SK-N-SH (cell line): ENCODE data around the gene SURF6.

Experiments used
- CHD2 ChIP-seq: fragments of 150-350 bp; IDR thresholded peaks from 2 replicates; pipeline ENCODE4 v1.6.1; 2018; ENCODE audit warnings: low read length; ENCODE audit not compliant: partially characterized antibody
- ELF1 ChIP-seq: IDR thresholded peaks from 2 replicates; pipeline ENCODE4 v1.4.0; 2012
- EP300 ChIP-seq, 2 experiments: IDR thresholded peaks; 2 replicates each; pipeline versions ENCODE4 v1.4.0 to v1.6.1; 2012; ENCODE audit warnings: borderline replicate concordance in 1 of 2, low read depth in 1 of 2, low read length in 1 of 2
- EZH2phosphoT487 ChIP-seq: fragments of 200-600 bp; sonication (generic); IDR thresholded peaks from 2 replicates; pipeline ENCODE4 v1.6.1; 2017; ENCODE audit warnings: low read depth, mixed run types, mild to moderate bottlenecking, antibody characterized with exemption, moderate library complexity, borderline replicate concordance
- TF ChIP-seq, protein P1 (sequence below): fragments of 150-350 bp; IDR thresholded peaks from 2 replicates; pipeline ENCODE4 v1.6.1; 2017; ENCODE audit warnings: antibody characterized with exemption, low read length, low read depth, borderline replicate concordance
- TF ChIP-seq, protein P2 (sequence below): IDR thresholded peaks from 2 replicates; pipeline ENCODE4 v1.4.0; 2012; ENCODE audit warnings: low read depth
- TF ChIP-seq, protein P3 (sequence below): IDR thresholded peaks from 2 replicates; pipeline ENCODE4 v1.4.0; 2012; ENCODE audit warnings: low read depth, borderline replicate concordance
- TF ChIP-seq, protein P4 (sequence below): fragments of 200-600 bp; sonication (generic); IDR thresholded peaks from 2 replicates; pipeline ENCODE4 v1.6.1; 2017; ENCODE audit warnings: antibody characterized with exemption, mild to moderate bottlenecking, moderate library complexity

DNA sequence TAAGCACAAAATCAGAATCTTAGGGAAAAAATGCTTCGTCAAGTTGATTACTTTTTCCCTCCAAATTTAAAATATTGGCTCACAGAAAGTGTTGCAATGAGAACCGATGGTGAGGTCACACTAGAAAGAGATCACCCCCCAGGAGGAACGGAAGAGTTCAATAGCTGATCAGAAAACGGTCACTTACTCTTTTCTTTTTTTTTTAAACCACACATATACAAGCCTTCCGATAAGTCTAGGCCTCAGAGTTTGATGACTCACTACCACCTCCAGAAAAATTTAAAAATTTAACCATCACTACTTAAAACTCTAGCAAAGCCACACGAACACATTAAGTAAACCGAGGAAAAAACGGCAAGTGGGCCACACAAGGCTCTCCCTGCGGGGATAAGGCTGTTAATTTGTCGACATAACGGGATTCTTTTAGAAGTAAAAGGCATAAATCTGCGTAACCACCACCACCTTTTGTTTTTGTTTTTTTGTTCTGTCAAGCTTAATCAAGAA lies 38.7 kb upstream of the SURF6 start:
- TF ChIP-seq EP300 (IDR thresholded peaks at IDR 0.05; ENCODE audit: borderline replicate concordance in 1 of 2, low read depth in 1 of 2, low read length in 1 of 2) (no peak), CHD2 (no peak), EZH2phosphoT487 (no peak), ELF1 (no peak)
- TF ChIP-seq, protein P1, sequence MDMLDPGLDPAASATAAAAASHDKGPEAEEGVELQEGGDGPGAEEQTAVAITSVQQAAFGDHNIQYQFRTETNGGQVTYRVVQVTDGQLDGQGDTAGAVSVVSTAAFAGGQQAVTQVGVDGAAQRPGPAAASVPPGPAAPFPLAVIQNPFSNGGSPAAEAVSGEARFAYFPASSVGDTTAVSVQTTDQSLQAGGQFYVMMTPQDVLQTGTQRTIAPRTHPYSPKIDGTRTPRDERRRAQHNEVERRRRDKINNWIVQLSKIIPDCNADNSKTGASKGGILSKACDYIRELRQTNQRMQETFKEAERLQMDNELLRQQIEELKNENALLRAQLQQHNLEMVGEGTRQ, result no peak
- TF ChIP-seq, protein P2, sequence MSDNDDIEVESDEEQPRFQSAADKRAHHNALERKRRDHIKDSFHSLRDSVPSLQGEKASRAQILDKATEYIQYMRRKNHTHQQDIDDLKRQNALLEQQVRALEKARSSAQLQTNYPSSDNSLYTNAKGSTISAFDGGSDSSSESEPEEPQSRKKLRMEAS, result no peak
- TF ChIP-seq, protein P3, sequence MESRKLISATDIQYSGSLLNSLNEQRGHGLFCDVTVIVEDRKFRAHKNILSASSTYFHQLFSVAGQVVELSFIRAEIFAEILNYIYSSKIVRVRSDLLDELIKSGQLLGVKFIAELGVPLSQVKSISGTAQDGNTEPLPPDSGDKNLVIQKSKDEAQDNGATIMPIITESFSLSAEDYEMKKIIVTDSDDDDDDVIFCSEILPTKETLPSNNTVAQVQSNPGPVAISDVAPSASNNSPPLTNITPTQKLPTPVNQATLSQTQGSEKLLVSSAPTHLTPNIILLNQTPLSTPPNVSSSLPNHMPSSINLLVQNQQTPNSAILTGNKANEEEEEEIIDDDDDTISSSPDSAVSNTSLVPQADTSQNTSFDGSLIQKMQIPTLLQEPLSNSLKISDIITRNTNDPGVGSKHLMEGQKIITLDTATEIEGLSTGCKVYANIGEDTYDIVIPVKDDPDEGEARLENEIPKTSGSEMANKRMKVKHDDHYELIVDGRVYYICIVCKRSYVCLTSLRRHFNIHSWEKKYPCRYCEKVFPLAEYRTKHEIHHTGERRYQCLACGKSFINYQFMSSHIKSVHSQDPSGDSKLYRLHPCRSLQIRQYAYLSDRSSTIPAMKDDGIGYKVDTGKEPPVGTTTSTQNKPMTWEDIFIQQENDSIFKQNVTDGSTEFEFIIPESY, result no peak
- TF ChIP-seq, protein P4, sequence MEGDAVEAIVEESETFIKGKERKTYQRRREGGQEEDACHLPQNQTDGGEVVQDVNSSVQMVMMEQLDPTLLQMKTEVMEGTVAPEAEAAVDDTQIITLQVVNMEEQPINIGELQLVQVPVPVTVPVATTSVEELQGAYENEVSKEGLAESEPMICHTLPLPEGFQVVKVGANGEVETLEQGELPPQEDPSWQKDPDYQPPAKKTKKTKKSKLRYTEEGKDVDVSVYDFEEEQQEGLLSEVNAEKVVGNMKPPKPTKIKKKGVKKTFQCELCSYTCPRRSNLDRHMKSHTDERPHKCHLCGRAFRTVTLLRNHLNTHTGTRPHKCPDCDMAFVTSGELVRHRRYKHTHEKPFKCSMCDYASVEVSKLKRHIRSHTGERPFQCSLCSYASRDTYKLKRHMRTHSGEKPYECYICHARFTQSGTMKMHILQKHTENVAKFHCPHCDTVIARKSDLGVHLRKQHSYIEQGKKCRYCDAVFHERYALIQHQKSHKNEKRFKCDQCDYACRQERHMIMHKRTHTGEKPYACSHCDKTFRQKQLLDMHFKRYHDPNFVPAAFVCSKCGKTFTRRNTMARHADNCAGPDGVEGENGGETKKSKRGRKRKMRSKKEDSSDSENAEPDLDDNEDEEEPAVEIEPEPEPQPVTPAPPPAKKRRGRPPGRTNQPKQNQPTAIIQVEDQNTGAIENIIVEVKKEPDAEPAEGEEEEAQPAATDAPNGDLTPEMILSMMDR, result no peak
